Endothelial cell of umbilical vein (primary cell): ENCODE results near the gene FPR1. TPM values are rescaled to one million over a fixed set of nuclear protein-coding genes. Genes with fewer than 3 reads are reported as not detected.

ENCODE experiments used
- BruUV-seq: library from RNA; stranded (reverse); fragments of 400-500 nt; replicated peaks from 2 replicates; lab custom pipeline; 2021; lab: Mats Ljungman, UMichigan
- CTCF ChIA-PET: fragments of 300-600, 350-600 bp; sonication (Branson Sonifier 250); formaldehyde crosslinking; loops from one replicate; lab custom pipeline; 2021; ENCODE audit warnings: antibody characterized with exemption, inconsistent platforms; lab: Charles Lee
- POLR2A ChIA-PET: fragments of 300-600, 350-600 bp; sonication (Branson Sonifier 250); formaldehyde crosslinking; loops from one replicate; lab custom pipeline; 2021; ENCODE audit warnings: antibody characterized with exemption, inconsistent platforms; lab: Charles Lee
- DNase-seq: peaks from one replicate; pipeline ENCODE4 v3.0.0-alpha.2; 2011; ENCODE audit warnings: low read depth, low spot score
- FAIRE-seq: peaks from 2 replicates; lab custom pipeline; 2011; peaks lifted over from hg19 to GRCh38; lab: Jason Lieb, UNC
- H2AFZ ChIP-seq: 2 replicates; pipeline ENCODE4 v1.6.0; 2012; ENCODE audit warnings: low read depth, low read length, control low read depth, inconsistent platforms
- H3K27ac ChIP-seq: 2 replicates; pipeline ENCODE4 v1.5.1; 2011; ENCODE audit warnings: low read depth, mild to moderate bottlenecking, control low read depth, low read length, moderate library complexity; ENCODE audit not compliant: insufficient read depth
- H3K27me3 ChIP-seq, 2 experiments: 2 replicates each; pipeline versions ENCODE4 v1.6.0 to v1.6.1; 2011; ENCODE audit warnings: low read length in 2 of 2, mixed read lengths in 1 of 2; ENCODE audit not compliant: control insufficient read depth in 2 of 2, insufficient read depth in 2 of 2
- H3K36me3 ChIP-seq, 2 experiments: 2 replicates in 1 of 2; 3 replicates in 1 of 2; pipeline ENCODE4 v1.5.1; 2011; ENCODE audit warnings: low read length in 2 of 2, mild to moderate bottlenecking in 1 of 2, moderate library complexity in 1 of 2; ENCODE audit not compliant: control insufficient read depth in 2 of 2, insufficient read depth in 2 of 2; ENCODE audit errors: extremely low read depth in 1 of 2
- H3K4me1 ChIP-seq: 3 replicates; pipeline ENCODE4 v1.5.1; 2011; ENCODE audit warnings: mild to moderate bottlenecking, low read length; ENCODE audit not compliant: control insufficient read depth, insufficient read depth; ENCODE audit errors: extremely low read depth
- H3K4me2 ChIP-seq: 2 replicates; pipeline ENCODE4 v1.6.1; 2011; ENCODE audit warnings: low read length, control low read depth, mixed read lengths; ENCODE audit not compliant: insufficient read depth
- H3K4me3 ChIP-seq, 3 experiments: fragments of 200-600 bp in 1 of 3; sonication (generic), shearing (Covaris generic) in 1 of 3; replicated peaks in 1 of 3; 2 replicates each; pipeline ENCODE4 v1.5.1; 2011 to 2016; ENCODE audit warnings: control low read depth in 3 of 3, low read length in 3 of 3, mild to moderate bottlenecking in 2 of 3, inconsistent platforms in 1 of 3, low read depth in 1 of 3, moderate library complexity in 1 of 3; ENCODE audit not compliant: insufficient read depth in 1 of 3
- H3K79me2 ChIP-seq: 2 replicates; pipeline ENCODE4 v1.6.0; 2012; ENCODE audit warnings: low read length, inconsistent platforms; ENCODE audit not compliant: control insufficient read depth, insufficient read depth
- H3K9ac ChIP-seq: replicated peaks from 2 replicates; pipeline ENCODE3; 2011; ENCODE audit warnings: low read length, control low read depth; ENCODE audit not compliant: insufficient read depth; ENCODE audit errors: extremely low read depth
- H3K9me1 ChIP-seq: replicated peaks from 3 replicates; pipeline ENCODE4 v1.6.0; 2011; ENCODE audit warnings: mild to moderate bottlenecking, low read length; ENCODE audit not compliant: control insufficient read depth, insufficient read depth; ENCODE audit errors: extremely low read depth
- H3K9me3 ChIP-seq: replicated peaks from 2 replicates; pipeline ENCODE4 v1.5.1; 2012; ENCODE audit warnings: low read length, inconsistent platforms; ENCODE audit not compliant: control insufficient read depth, insufficient read depth
- H4K20me1 ChIP-seq: replicated peaks from 2 replicates; pipeline ENCODE3; 2011; ENCODE audit warnings: mild to moderate bottlenecking, low read length; ENCODE audit not compliant: control insufficient read depth, insufficient read depth; ENCODE audit errors: extremely low read depth
- EZH2 ChIP-seq: IDR thresholded peaks from 2 replicates; pipeline ENCODE4 v1.6.1; 2012; ENCODE audit warnings: borderline replicate concordance, low read depth, mild to moderate bottlenecking, moderate library complexity, low read length, inconsistent platforms; ENCODE audit not compliant: severe bottlenecking
- FOS ChIP-seq: IDR thresholded peaks from 2 replicates; pipeline ENCODE4 v1.6.1; 2011; ENCODE audit warnings: mild to moderate bottlenecking, low read length, moderate library complexity, borderline replicate concordance; ENCODE audit not compliant: insufficient read depth
- GATA2 ChIP-seq: IDR thresholded peaks from 2 replicates; pipeline ENCODE4 v1.7.0; 2011; ENCODE audit warnings: low read depth, mild to moderate bottlenecking, moderate library complexity, mixed read lengths, low read length; ENCODE audit not compliant: insufficient read length, insufficient read depth
- JUN ChIP-seq: IDR thresholded peaks from 2 replicates; pipeline ENCODE4 v1.6.1; 2011; ENCODE audit warnings: borderline replicate concordance, low read depth; ENCODE audit not compliant: insufficient read length, insufficient read depth
- MYC ChIP-seq: IDR thresholded peaks from one replicate; pipeline ENCODE4 v1.6.1; 2011; ENCODE audit warnings: mild to moderate bottlenecking, low read depth, low read length
- POLR2A ChIP-seq: IDR thresholded peaks from 2 replicates; pipeline ENCODE4 v1.6.1; 2012; ENCODE audit warnings: low read depth, mild to moderate bottlenecking, control low read depth, low read length
- POLR2AphosphoS5 ChIP-seq: IDR thresholded peaks from 2 replicates; pipeline ENCODE4 v1.6.1; 2012; ENCODE audit warnings: low read depth, mild to moderate bottlenecking, control low read depth, low read length, moderate library complexity; ENCODE audit not compliant: insufficient read depth
- dilution Hi-C: fragments of 300-500 bp; cut with MboI; formaldehyde crosslinking; loops from one replicate; pipeline ENCODE4 v1.15.0; 2019; ENCODE audit warnings: low sequenced_read_pairs; ENCODE audit not compliant: extremely low pct_ligation_motif_present
- intact Hi-C: fragments of 100-400 bp; cut with micrococcal nuclease; formaldehyde crosslinking; loops from one replicate; pipeline ENCODE4 v1.10.0; 2022
- polyA plus RNA-seq, 4 experiments: library from polyadenylated mRNA; depleted of rRNA in 3 of 4; stranded (reverse) in 3 of 4; unstranded in 1 of 4; fragments of >200 nt; gene quantifications; 2 replicates each; pipeline versions ENCODE4 v1.2.1 to v1.2.3, GENCODE V29; 2011 to 2012; ENCODE audit warnings: missing spikeins in 1 of 4
- total RNA-seq: library from RNA; stranded (reverse); gene quantifications from 2 replicates; pipeline ENCODE4 v1.2.3, GENCODE V29; 2021
- TF ChIP-seq, protein P1 (sequence below), 2 donors: IDR thresholded peaks; 1 replicate in 1 of 2; 2 replicates in 1 of 2; pipeline ENCODE4 v1.5.1; 2011; ENCODE audit warnings: low read length in 2 of 2, mild to moderate bottlenecking in 2 of 2, moderate library complexity in 2 of 2, control low read depth in 1 of 2, inconsistent platforms in 1 of 2, low read depth in 1 of 2; ENCODE audit not compliant: insufficient read depth in 1 of 2; ENCODE audit errors: extremely low read depth in 1 of 2
- TF ChIP-seq, protein P2 (sequence below): IDR thresholded peaks from 2 replicates; pipeline ENCODE4 v1.6.1; 2011; ENCODE audit not compliant: insufficient read depth, insufficient read length

The FPR1 gene
- total and polyA plus RNA-seq, 2 donors (not counting 3 experiments of a cell fraction or from before 2014, with no cell fraction given): not detected

DNA sequence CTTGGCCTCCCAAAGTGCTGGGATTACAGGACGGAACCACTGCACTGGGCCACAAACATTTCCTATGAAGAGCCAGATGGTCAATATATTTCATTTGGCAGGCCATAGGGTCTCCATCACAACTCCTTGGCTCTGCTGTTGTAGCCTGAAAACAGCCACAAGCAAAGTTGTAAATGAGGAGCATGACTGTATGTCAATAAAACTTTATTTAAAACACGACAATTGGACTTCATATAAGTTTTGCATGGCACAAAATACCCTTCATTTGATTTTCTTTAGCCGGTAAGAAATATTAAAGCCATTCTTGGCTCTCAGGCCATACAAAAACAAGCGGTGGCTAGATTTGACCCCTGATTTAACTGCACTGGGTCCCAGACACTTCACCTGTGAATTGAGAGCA is 3.1 kb upstream of the FPR1 start:
- no peaks in the 10 kb centered on the region for H3K79me2 ChIP-seq
- H3K9me1 ChIP-seq: no peaks in the 10 kb centered on the region
- H3K36me3 ChIP-seq: no peaks in the 10 kb centered on the region
- POLR2A ChIA-PET: no interaction called here
- DNase-seq (no peak), FAIRE-seq (no peak)
- dilution Hi-C loops: no loop called here
- no peaks in the 10 kb centered on the region for H3K4me1 ChIP-seq
- intact Hi-C loops: no loop called here
- no TSS peak for BruUV-seq
- CTCF ChIA-PET: no interaction called here
- H2AFZ ChIP-seq: no peak overlapping the region
- H3K9ac ChIP-seq: no peak overlapping the region
- peaks cover 1% of the 10 kb centered on the region for H3K9me3 ChIP-seq
- H4K20me1 ChIP-seq: no peaks in the 10 kb centered on the region
- H3K27me3 ChIP-seq: no peaks in the 10 kb centered on the region
- H3K27ac ChIP-seq: no peak overlapping the region
- H3K4me3 ChIP-seq: no peak overlapping the region
- H3K4me2 ChIP-seq: no peak overlapping the region
- TF ChIP-seq POLR2AphosphoS5 (no peak), POLR2A (no peak), GATA2 (no peak), FOS (no peak)
- TF ChIP-seq, protein P1, sequence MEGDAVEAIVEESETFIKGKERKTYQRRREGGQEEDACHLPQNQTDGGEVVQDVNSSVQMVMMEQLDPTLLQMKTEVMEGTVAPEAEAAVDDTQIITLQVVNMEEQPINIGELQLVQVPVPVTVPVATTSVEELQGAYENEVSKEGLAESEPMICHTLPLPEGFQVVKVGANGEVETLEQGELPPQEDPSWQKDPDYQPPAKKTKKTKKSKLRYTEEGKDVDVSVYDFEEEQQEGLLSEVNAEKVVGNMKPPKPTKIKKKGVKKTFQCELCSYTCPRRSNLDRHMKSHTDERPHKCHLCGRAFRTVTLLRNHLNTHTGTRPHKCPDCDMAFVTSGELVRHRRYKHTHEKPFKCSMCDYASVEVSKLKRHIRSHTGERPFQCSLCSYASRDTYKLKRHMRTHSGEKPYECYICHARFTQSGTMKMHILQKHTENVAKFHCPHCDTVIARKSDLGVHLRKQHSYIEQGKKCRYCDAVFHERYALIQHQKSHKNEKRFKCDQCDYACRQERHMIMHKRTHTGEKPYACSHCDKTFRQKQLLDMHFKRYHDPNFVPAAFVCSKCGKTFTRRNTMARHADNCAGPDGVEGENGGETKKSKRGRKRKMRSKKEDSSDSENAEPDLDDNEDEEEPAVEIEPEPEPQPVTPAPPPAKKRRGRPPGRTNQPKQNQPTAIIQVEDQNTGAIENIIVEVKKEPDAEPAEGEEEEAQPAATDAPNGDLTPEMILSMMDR (IDR thresholded peaks at IDR 0.05; ENCODE audit: extremely low read depth in 1 of 2, insufficient read depth in 1 of 2, low read depth in 1 of 2, low read length in 2 of 2): no peak
- TF ChIP-seq, protein P2, sequence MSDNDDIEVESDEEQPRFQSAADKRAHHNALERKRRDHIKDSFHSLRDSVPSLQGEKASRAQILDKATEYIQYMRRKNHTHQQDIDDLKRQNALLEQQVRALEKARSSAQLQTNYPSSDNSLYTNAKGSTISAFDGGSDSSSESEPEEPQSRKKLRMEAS: no peak

DNA sequence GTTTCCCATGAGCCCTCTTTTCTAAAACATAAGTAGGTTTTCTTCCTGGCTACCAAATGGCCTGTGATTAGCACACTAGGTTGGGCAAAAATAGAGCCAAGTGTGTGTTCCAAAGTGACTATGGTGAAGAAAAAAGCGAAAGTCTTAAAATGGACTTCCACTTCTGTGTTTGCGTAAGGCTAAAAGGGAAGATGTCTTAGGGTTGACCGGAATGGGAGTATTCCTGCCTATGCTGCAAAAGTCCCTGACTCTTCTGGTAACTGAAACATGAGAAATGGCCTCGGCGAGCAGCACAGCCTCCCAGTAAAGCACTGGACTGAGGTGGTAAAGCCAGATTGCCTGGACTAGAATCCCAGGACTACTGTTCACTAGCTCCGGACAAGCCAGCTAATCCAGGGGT is 2.4 kb upstream of the FPR1 start:
- Histone ChIP-seq H3K4me2 (no peak overlapping the region), H3K9me3 (peaks cover 1% of the 10 kb centered on the region), H3K4me3 (no peak overlapping the region), H3K27me3 (no peaks in the 10 kb centered on the region), H2AFZ (no peak overlapping the region), H3K36me3 (no peaks in the 10 kb centered on the region), H3K4me1 (no peaks in the 10 kb centered on the region), H3K9ac (no peak overlapping the region), H4K20me1 (no peaks in the 10 kb centered on the region), H3K27ac (no peak overlapping the region), H3K79me2 (no peaks in the 10 kb centered on the region), H3K9me1 (no peaks in the 10 kb centered on the region)
- no peak for FAIRE-seq
- BruUV-seq: no TSS peak
- dilution Hi-C loops (no loop called here), intact Hi-C loops (no loop called here)
- ChIA-PET POLR2A (no interaction called here), CTCF (no interaction called here)
- no peak for DNase-seq
- TF ChIP-seq EZH2 (no peak), MYC (no peak), POLR2A (no peak), FOS (no peak), POLR2AphosphoS5 (no peak), JUN (no peak), GATA2 (no peak)
- TF ChIP-seq, protein P2: no peak
- TF ChIP-seq, protein P1 (IDR thresholded peaks at IDR 0.05; ENCODE audit: extremely low read depth in 1 of 2, insufficient read depth in 1 of 2, low read depth in 1 of 2, low read length in 2 of 2): no peak
